ENCODE measurements around the gene IER2.

Gene IER2

DNA sequence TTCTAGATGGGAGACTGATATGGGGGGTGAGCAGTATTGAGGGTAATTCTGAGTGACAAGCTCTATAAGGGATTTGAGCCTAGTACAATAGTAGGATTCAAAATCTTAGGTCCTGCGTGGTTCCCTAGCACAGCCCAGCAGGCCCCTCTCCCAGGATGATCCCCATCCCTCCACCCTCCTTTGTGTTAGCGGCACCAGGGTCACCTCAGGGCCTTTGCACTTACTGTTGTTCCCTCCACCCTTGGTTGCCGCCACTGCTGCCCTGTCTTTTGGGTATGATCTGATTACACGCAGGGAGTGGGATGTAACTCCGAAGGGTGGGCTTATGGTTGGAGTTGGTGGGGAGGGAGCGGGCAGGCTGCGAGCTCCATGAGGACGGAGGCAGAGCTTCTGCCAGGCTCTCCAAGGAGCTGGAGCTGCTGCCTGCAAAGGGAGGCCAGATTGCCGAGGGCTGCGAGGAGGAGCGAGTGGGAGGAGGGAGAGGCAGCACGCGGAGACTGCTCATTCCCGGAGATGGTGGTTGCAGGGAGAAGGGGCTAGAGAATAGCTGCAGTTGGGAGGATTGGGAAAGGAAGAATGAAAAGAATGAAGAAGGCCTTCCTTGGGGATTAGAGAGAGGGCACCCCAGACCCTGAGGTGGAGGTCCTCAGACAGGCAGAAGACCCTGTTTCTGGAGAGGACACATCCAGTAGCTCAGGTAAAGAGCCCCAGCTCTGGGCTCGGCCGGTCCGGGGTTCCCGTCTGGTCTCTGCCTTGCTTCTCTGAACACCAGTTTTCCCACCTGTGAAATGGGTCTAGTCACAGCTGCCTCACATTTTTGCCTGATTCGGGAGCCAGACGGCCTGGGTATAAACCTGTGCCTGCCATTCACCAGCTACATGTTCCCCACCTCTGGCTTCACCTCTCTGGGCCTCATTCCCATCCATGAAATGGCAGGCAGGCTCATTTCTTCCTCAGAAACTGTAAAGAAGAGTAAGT is 26.9 kb upstream of the IER2 start:
- H3K27me3 ChIP-seq (ENCODE audit: low read depth) = no peaks in the 10 kb centered on the region
- H3K4me1 ChIP-seq = peaks cover 7% of the 10 kb centered on the region
- DNase-seq (ENCODE audit: low spot score in 2 of 2) = no peak
- no peaks in the 10 kb centered on the region for H3K9me3 ChIP-seq
- no peak overlapping the region for H3K4me3 ChIP-seq
- peaks cover 44% of the 10 kb centered on the region for H3K36me3 ChIP-seq (replicated peaks)
- in situ Hi-C loops (cut with MboI; ENCODE audit: low sequenced_read_pairs) = no loop called here

- DNase-seq (ENCODE audit: low spot score in 2 of 2) = no peak
- no peaks in the 10 kb centered on the region for H3K4me1 ChIP-seq
- H3K36me3 ChIP-seq (replicated peaks) = peaks cover 24% of the 10 kb centered on the region
- in situ Hi-C loops (cut with MboI; ENCODE audit: low sequenced_read_pairs) = no loop called here
- no peaks in the 10 kb centered on the region for H3K27me3 ChIP-seq (ENCODE audit: low read depth)
- H3K4me3 ChIP-seq = no peak overlapping the region
- no peaks in the 10 kb centered on the region for H3K9me3 ChIP-seq
These were observed 23.2 kb upstream of the IER2 start for GRCh38 chr19:13127051-13127450.

DNA sequence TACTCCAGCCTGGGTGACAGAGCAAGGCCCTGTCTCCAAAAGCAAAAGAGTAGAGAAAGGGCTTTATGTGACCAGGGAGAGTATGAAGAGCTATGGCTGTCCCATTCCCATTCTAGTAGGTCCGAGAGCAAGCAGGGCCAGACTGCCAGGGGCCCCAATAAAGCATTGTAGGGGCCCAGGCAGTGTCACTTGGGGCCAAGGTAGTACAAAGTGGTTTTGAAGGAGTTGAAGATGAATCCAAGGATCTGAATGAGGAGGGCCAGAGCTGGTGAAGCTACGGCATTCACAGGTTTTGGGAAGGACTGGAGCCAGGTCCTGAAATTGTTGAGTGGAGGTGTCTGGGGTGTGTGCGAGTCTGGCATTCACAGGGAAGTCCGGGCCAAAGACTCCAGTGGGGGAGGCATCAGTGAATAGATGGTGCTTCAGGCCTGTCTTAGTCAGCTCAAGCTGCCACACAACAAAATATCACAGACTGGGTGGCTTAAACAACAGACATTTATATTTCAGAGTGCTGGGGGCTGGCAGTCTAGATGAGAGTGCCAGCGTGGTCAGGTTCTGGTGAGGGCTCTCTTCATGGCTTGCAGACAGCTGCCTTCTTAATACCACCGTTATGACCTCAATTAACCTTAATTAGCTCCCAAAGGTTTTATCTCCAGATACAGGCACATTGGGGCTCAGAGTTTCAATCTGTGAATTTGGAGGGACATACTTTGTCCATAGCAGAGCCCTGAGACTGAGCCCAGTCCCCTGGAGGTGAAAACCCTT is 22.2 kb upstream of the IER2 start:
- no peaks in the 10 kb centered on the region for H3K27me3 ChIP-seq (ENCODE audit: low read depth)
- in situ Hi-C loops (cut with MboI; ENCODE audit: low sequenced_read_pairs) = no loop called here
- peaks cover 24% of the 10 kb centered on the region for H3K36me3 ChIP-seq (replicated peaks)
- H3K4me1 ChIP-seq = no peaks in the 10 kb centered on the region
- DNase-seq (ENCODE audit: low spot score in 2 of 2) = no peak
- H3K4me3 ChIP-seq = no peak overlapping the region
- H3K9me3 ChIP-seq = no peaks in the 10 kb centered on the region

- in situ Hi-C loops (cut with MboI; ENCODE audit: low sequenced_read_pairs) = no loop called here
These were observed 21.6 kb upstream of the IER2 start for GRCh38 chr19:13128583-13128982.

DNA sequence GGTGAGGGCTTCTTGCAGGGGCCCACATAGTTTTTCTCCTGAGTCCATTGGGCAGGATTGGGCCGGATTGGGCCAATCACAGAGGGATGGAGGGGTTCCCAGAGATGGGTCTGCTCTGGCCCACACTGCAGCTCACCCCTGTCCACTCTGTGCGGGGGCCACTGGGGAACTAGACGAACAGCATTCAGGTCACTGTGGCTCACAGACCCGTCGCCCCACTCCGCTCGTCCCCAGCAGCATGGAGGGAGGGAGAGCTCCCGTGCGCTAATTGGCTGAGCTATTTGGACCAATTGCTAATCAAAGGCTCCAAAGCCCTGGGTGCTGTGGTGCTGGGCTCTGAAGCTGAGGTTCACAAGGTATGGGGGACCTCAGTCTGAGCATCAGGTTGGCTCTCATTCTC is 20.8 kb upstream of the IER2 start:
- peaks cover 17% of the 10 kb centered on the region for H3K36me3 ChIP-seq (replicated peaks)
- in situ Hi-C loops (cut with MboI; ENCODE audit: low sequenced_read_pairs) = no loop called here
- H3K27me3 ChIP-seq (ENCODE audit: low read depth) = no peaks in the 10 kb centered on the region
- no peak for DNase-seq (ENCODE audit: low spot score in 2 of 2)
- H3K4me3 ChIP-seq = no peak overlapping the region
- no peaks in the 10 kb centered on the region for H3K9me3 ChIP-seq
- no peaks in the 10 kb centered on the region for H3K4me1 ChIP-seq

More at GRCh38 chr19:13128583-13128982, 21.6 kb upstream of the IER2 start:
- Histone ChIP-seq H3K4me3 (no peak overlapping the region), H3K27me3 (ENCODE audit: low read depth) (no peaks in the 10 kb centered on the region), H3K9me3 (no peaks in the 10 kb centered on the region), H3K36me3 (replicated peaks) (peaks cover 22% of the 10 kb centered on the region), H3K4me1 (no peaks in the 10 kb centered on the region)
- DNase-seq (ENCODE audit: low spot score in 2 of 2) = no peak

- Histone ChIP-seq H3K9me3 (no peaks in the 10 kb centered on the region), H3K27me3 (ENCODE audit: low read depth) (no peaks in the 10 kb centered on the region), H3K4me1 (no peaks in the 10 kb centered on the region), H3K4me3 (no peak overlapping the region), H3K36me3 (replicated peaks) (peaks cover 27% of the 10 kb centered on the region)
- in situ Hi-C loops (cut with MboI; ENCODE audit: low sequenced_read_pairs) = no loop called here
- no peak for DNase-seq (ENCODE audit: low spot score in 2 of 2)
These were observed 19.2 kb upstream of the IER2 start for GRCh38 chr19:13130886-13131490.

DNA sequence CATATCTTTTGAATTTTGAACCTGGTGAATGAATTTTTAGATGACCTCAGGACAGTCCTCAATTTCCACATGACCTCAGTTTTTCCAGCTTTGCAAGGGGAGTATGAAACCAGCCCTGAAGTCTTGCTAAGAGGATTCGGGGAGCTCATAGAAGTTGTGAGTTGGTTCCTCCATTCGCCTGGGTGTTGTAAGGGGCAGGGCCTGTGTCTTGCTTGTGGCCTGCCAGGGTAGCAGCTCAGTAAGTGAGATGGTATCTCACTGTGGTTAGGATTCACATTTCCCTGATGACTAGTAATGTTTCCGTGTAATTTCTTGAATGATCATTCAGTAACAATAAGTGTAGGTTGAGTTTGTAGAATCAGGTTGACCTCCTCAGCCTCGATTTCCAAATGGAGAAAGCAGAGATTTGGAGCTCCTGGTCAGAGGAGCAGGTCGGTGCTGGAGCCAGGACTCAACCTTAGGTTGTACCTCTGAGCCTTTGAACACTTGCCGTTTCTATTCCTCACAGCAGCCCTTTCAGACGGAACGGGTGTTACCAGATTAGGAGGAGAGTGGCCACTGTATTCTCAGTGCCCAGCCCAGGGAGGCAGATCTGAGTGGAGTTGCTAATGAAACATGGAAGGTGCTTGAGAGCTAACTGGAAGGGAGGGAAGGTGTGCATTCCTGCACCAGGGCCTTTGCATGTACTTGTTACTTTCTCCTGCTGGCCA is 17.6 kb upstream of the IER2 start:
- Histone ChIP-seq H3K9me3 (no peaks in the 10 kb centered on the region), H3K36me3 (replicated peaks) (peaks cover 37% of the 10 kb centered on the region), H3K4me1 (no peaks in the 10 kb centered on the region), H3K4me3 (no peak overlapping the region), H3K27me3 (ENCODE audit: low read depth) (no peaks in the 10 kb centered on the region)
- in situ Hi-C loops (cut with MboI; ENCODE audit: low sequenced_read_pairs) = no loop called here
- no peak for DNase-seq (ENCODE audit: low spot score in 2 of 2)

DNA sequence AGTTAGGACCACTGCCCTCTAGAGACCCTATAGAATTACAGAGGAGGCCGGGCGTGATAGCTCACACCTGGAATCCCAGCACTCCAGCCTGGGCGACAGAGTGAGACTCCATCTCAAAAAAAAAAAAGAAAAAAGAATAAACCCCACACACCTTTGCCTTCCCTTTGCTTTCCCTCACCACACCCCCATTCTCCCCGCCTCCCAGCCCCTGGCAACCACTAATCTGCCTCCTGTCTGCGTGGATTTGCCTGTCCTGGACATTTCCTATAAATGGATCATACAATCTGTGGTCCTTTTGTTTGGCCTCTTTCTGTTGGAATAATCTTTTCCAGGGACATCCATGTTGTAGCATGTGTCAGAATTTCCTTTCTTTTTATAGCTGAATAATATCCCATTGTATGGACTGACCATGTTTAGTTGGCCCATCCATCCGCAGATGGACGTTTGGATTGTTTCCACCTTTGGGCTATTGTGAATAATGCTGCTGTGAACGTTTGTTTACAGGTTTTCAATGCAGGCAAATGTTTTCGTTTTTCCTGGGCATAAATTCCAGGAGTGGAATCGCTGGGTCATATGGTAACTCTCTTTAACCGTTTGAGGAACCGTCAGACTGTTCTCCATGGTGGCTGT is 16.9 kb upstream of the IER2 start:
- H3K36me3 ChIP-seq (replicated peaks) = peaks cover 44% of the 10 kb centered on the region
- no peak for DNase-seq (ENCODE audit: low spot score in 2 of 2)
- in situ Hi-C loops (cut with MboI; ENCODE audit: low sequenced_read_pairs) = no loop called here
- H3K4me3 ChIP-seq = no peak overlapping the region
- H3K4me1 ChIP-seq = no peaks in the 10 kb centered on the region
- H3K9me3 ChIP-seq = no peaks in the 10 kb centered on the region
- H3K27me3 ChIP-seq (ENCODE audit: low read depth) = no peaks in the 10 kb centered on the region

- DNase-seq (ENCODE audit: low spot score in 2 of 2) = no peak
- no peaks in the 10 kb centered on the region for H3K4me1 ChIP-seq
- peaks cover 48% of the 10 kb centered on the region for H3K36me3 ChIP-seq (replicated peaks)
- no peaks in the 10 kb centered on the region for H3K9me3 ChIP-seq
- no peaks in the 10 kb centered on the region for H3K27me3 ChIP-seq (ENCODE audit: low read depth)
- H3K4me3 ChIP-seq = no peak overlapping the region
- in situ Hi-C loops (cut with MboI; ENCODE audit: low sequenced_read_pairs) = no loop called here
These were observed 15.6 kb upstream of the IER2 start for GRCh38 chr19:13134626-13135025.

DNA sequence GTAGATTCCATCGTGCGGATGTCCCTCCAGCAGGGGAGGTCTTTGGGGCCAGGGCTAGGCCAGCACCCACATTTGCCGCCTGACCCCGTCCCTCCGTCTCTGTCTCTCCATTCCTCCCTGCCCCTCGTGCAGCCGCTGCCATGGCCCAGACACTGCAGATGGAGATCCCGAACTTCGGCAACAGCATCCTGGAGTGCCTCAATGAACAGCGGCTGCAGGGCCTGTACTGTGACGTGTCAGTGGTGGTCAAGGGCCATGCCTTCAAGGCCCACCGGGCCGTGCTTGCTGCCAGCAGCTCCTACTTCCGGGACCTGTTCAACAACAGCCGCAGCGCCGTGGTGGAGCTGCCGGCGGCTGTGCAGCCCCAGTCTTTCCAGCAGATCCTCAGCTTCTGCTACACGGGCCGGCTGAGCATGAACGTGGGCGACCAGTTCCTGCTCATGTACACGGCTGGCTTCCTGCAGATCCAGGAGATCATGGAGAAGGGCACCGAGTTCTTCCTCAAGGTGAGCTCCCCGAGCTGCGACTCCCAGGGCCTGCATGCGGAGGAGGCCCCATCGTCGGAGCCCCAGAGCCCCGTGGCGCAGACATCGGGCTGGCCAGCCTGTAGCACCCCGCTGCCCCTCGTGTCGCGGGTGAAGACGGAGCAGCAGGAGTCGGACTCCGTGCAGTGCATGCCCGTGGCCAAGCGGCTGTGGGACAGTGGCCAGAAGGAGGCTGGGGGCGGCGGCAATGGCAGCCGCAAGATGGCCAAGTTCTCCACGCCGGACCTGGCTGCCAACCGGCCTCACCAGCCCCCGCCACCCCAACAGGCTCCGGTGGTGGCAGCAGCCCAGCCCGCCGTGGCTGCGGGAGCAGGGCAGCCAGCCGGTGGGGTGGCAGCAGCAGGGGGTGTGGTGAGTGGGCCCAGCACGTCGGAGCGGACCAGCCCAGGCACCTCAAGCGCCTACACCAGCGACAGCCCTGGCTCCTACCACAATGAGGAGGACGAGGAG is 14.8 kb upstream of the IER2 start:
- Histone ChIP-seq H3K36me3 (replicated peaks) (peaks cover 48% of the 10 kb centered on the region), H3K4me3 (no peak overlapping the region), H3K9me3 (no peaks in the 10 kb centered on the region), H3K27me3 (ENCODE audit: low read depth) (no peaks in the 10 kb centered on the region), H3K4me1 (no peaks in the 10 kb centered on the region)
- DNase-seq (ENCODE audit: low spot score in 2 of 2) = no peak
- in situ Hi-C loops (cut with MboI; ENCODE audit: low sequenced_read_pairs) = no loop called here

DNA sequence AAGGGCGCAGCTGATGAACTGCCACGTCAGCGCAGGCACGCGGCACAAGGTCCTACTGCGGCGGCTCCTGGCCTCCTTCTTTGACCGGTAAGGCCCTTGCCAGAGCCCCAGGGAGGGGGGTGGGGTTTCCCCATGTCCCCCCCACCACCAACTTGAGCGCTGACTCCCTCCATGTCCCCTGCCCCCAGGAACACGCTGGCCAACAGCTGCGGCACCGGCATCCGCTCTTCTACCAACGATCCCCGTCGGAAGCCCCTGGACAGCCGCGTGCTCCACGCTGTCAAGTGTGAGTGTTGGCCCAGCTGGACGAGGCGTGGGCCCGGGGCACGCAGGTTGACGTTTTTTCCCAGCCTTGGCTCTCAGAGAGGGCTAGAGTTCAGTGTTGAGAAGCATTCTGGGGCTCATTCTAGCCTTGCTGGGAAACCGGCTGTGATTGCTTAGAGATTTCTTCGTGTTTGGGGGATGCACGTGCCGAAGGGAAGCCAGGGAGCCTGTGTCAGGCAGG is 12.9 kb upstream of the IER2 start:
- peaks cover 48% of the 10 kb centered on the region for H3K36me3 ChIP-seq (replicated peaks)

More for the DNA sequence above, 12.9 kb upstream of the IER2 start:
- no peak for DNase-seq (ENCODE audit: low spot score in 2 of 2)
- Histone ChIP-seq H3K27me3 (ENCODE audit: low read depth) (no peaks in the 10 kb centered on the region), H3K4me3 (no peak overlapping the region), H3K9me3 (no peaks in the 10 kb centered on the region), H3K4me1 (no peaks in the 10 kb centered on the region)
- in situ Hi-C loops (cut with MboI; ENCODE audit: low sequenced_read_pairs) = no loop called here
